GM21619 (cell line): Measurements from ENCODE around the gene TRMT44.

Experiments
- ATAC-seq: cut with Tn5 transposase; IDR thresholded peaks from one replicate; pipeline ENCODE4 v1.9.1; 2021; ENCODE audit not compliant: unreplicated experiment

TRMT44 gene

DNA sequence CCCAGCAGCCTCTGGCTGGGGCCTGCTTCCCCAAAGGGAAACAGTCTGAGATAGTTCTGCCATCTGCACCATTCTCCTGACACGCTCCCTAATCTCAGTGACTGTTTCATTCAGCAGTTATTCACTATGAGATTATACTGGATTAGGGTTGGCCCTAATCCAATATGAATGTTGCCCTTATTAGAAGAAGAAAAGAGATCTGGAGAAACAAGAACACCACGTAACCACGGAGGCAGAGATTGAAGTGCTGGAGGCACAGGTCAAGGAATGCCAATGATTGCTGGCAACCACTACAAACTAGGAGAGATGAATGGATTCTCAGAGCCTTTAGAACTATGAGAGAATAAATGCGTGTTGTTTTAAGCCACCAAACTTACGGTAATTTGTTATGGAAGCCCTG, 7.4 kb upstream of the TRMT44 start:
- ATAC-seq, result no peak

GRCh38 chr4:8434251-8435073, 6.1 kb upstream of the TRMT44 start:
- no peak for ATAC-seq

DNA sequence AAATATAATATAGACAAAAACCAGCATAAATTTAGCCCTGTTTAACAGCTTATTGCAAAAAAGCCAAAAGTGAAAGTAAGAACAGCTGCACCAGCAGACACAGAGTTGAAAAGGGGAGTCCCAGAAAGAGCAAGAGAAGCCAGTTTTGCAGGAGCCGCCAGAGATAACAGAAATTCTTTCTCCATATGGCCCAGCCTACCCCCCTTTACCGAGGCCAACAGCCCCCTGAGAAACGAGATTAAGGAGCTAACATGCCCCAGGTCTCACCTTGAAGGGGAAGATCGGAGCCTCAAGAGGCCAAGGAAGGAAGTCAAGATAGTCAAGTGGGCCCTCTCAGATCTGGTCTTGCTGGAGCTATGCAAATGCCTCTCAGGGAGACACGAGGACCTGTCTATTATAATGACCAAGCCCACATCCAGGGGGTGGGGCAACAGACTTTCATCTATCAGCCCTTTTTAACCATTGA, 4.9 kb upstream of the TRMT44 start:
- peak; percentile 59 for ATAC-seq

DNA sequence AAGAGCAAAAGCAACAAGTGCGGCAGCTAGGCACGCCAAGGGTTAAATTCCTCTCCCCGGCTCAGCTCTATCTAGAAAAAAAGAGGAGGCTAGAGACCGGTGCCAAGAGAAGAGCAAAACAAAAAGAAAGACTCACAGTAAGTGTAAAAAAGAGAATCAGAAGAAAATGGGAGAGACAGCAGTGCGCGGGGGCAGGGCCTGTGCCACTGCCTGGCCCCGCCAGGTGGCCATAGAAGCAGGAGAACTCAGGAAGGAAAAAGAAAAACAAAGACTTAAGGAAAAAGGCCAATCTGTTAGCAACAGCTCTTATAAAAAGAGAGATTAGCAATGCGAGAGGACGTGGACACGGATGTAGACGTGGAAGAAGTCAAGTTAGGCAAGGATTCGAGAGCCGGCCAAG, 3.3 kb upstream of the TRMT44 start:
- ATAC-seq, result no peak

- ATAC-seq, result no peak
Observed at GRCh38 chr4:8438743-8439142, 1.8 kb upstream of the TRMT44 start.

DNA sequence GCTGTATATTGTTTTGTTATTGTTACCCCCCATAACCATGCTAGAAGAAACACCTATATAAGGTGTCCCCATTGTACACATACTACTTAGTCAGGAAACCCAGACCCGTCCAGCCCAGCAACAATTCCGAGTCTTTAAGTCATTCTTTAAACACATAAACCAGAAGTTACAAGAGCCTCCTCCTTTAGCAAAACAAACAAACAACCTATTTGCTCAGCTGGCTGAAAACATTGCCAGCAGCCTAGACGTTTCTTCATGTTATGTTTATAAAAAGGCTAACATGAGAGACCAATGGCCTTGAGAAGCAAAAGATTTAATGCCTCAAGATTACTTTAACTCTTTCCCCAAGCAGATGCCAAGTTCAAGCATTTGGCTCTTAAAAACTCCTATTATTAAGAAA, 1.4 kb upstream of the TRMT44 start:
- ATAC-seq, result no peak

GRCh38 chr4:8439914-8440491, 574 bp upstream of the TRMT44 start:
- peak; percentile 22 for ATAC-seq

GRCh38 chr4:8441499-8442091, 1.0 kb downstream of the TRMT44 start:
- ATAC-seq, result no peak

- ATAC-seq, result no peak
Observed at GRCh38 chr4:8442596-8443358, 2.2 kb downstream of the TRMT44 start.

DNA sequence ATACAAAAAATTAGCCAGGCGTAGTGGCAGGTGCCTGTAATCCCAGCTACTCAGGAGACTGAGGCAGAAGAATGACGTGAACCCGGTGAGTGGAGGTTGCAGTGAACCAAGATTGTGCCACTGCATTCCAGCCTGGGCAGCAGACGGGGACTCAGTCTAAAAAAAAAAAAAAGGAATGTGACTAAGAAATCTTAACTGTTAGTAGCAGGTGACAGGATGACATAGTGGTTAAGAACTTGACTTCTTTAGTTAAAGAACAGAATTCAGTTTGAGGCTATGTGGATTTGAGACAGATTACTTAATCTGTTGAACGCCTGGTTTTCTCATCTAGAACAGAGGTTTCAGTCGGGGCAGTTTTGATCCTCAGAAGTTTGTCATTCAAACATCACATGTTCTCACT, 3.2 kb downstream of the TRMT44 start:
- no peak for ATAC-seq

DNA sequence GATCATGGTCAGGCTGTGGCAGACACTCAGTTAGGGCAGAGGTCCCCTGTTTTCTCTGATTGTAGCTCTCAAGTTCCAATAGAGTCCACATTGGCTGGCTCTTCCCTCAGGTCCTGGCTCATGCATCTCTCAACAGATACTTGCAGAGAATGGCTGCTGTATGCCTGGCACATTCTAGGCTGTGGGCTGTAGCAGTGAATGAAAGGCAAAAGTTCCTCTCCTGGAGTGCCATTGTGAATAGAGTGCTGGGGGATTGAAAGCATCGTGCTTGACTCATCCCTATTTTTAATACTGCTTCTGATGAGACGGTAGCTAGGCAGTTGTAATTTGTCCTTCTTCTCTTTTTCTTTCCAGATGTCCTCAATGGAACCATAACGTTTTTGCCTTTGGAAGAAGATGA, 5.5 kb downstream of the TRMT44 start:
- no peak for ATAC-seq

DNA sequence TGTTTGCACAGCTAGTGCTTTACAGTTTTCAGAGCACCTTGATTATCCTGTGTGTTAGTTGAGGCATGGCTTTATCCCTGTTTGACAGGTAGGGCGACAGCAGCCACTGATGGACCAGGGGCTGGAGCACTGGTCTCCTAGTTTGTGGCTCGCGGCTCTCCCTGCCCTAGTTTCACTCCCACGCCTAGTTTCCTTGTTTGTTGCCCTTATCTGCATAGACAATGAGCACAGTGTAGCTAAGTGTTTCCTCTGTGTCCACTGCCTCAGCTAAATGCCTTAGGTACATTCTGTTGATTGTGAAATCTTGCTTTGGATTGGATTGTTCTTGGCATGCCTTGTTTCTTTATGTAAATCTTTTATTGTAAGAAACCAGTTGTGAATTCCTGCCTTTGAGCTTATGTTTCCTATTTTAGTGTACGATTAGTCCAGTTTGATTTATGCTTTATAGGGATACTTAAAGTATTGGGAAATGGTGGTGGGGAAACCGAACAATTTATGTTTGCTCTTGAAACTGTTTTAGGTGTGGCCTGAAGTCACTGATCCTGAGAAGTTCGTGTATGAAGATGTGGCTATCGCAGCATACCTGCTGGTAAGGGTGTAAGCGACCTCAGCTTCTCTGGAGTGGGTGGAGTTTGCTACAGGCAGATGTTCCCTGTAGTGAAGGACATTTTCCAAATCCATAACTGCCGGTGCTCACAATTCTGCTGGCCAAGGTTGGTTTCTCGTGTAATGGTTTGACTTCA, 11.0 kb downstream of the TRMT44 start:
- ATAC-seq, result no peak

GRCh38 chr4:8453957-8454356, 13.4 kb downstream of the TRMT44 start:
- ATAC-seq, result no peak

DNA sequence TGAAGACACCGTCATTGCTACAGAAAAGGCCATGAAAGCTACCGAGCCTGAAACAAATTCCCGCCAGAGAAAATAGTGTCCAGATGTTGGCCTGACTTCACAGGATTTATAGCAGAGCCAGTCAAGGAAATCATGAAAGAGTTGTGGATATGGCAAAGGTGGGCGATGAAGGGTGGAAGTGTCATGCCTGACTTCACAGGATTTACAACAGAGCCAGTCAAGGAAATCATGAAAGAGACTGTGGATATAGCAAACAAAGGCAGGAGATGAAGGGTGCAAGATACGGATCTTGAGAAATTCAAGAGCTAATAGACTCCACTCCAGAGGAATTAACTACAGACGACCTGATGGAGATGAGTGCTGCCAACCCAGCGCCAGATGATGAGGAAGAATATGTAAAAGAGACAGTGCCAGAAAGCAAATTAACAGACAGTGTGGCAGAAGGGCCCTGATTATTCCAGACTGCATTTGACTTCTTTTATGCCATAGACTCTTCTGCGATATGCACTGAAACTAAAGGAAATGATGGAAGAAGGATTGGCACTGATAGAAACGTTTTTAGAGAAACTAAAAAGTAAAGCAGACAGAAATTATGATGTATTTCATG, 17.2 kb downstream of the TRMT44 start:
- no peak for ATAC-seq

DNA sequence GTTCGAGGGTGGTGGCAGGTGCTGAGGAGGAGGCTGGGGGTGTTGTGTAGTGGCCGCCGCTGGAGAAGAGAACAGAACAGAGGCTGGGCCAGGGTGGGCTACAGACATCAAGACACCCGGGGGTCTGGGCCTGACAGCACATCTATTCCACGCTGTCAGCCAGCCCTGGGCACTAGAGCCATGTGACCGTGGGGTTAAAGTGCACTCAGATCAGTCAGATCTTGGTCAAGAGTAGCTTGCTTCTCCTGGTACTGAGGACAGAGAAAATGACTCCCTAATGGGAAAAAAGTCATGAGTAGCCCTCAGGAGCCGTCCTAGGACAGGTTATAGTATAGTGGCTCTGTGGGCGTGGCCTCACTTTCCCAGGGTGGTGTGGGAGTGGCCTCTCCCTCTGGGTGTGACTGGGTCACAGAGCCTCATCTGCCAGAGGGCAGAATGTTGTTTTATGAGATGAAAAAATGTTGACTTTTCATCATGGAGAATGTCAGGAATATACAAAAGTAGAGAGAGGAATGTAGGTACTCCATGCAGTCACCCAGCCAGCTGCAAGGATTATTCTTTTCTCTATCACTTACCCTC, 19.4 kb downstream of the TRMT44 start:
- no peak for ATAC-seq

- ATAC-seq, result no peak
Observed at GRCh38 chr4:8461086-8461485, 20.5 kb downstream of the TRMT44 start.

- ATAC-seq, result no peak
Observed at GRCh38 chr4:8461616-8462015, 21.0 kb downstream of the TRMT44 start.

GRCh38 chr4:8463811-8464210, 23.2 kb downstream of the TRMT44 start:
- ATAC-seq, result no peak

DNA sequence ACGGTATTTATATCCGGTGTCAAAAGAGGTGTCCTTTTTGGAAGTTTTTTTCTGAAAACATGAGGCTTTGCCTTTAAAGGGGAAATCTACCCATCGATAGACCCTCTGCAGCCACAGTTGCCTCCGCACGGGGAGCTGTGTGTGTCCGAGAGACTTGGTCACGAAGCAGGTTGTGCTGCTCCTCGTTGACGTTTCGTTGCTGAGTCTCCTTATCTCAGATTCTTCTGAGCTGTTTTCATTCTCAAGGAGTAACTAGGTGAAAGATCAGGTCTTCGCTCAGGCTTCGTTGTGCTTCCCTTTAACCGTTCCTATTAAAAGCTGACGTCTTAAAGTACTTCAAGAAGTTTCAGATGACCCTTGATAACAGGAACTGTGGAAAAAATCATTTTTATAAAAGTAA, 23.8 kb downstream of the TRMT44 start:
- no peak for ATAC-seq
